Kidney epithelial cell (primary cell): Measurements from ENCODE around the gene OTUB1. TPM values are rescaled to one million over a fixed set of nuclear protein-coding genes. Genes with fewer than 3 reads are reported as not detected.
"Not testable (repeated sequence)": the region's sequence is repeated elsewhere in the genome, so short reads cannot be mapped to it uniquely, and the experiment has no call there.

ENCODE experiments used
- DNase-seq: peaks from one replicate; pipeline ENCODE4 v3.0.0-alpha.2; 2010; ENCODE audit warnings: low read depth
- H3K27me3 ChIP-seq: 2 replicates; pipeline ENCODE4 v1.6.0; 2011; ENCODE audit warnings: low read length; ENCODE audit not compliant: control insufficient read depth, insufficient read depth
- H3K36me3 ChIP-seq: 2 replicates; pipeline ENCODE4 v1.5.1; 2011; ENCODE audit warnings: low read length; ENCODE audit not compliant: control insufficient read depth, insufficient read depth
- H3K4me3 ChIP-seq: 2 replicates; pipeline ENCODE4 v1.5.1; 2011; ENCODE audit warnings: low read depth, mild to moderate bottlenecking, control low read depth, low read length
- total RNA-seq: library from RNA; depleted of rRNA; stranded (reverse); fragments of >200 nt; gene quantifications from 2 replicates; pipeline ENCODE4 v1.2.3, GENCODE V29; 2015
- TF ChIP-seq, protein P1 (sequence below): IDR thresholded peaks from 2 replicates; pipeline ENCODE4 v1.5.1; 2011; ENCODE audit warnings: mild to moderate bottlenecking, moderate library complexity, low read length, control low read depth, inconsistent platforms; ENCODE audit not compliant: insufficient read depth, poor library complexity, severe bottlenecking

Gene OTUB1
- total RNA-seq, 1 donor from 2014 or later, result 100.0 TPM

DNA sequence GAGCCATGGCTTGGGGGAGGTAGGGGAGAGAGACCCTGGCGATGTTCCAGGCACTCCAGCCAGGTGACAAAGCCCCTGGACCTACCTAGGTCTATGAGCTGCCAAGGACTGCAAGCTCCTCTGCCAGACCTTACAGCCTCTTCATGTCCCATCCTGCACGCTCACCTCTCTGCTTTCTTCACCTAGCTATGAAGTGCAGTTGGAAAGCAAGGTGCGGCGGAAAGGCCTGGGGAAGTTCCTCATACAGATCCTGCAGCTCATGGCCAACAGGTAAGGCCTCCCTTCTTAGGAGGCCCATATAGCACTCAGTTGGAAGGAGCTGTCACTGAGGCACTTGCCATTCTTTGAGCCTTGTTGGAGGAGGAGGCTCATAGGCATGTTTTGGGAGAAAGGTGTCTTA is 33.7 kb upstream of the OTUB1 start:
- TF ChIP-seq, protein P1, sequence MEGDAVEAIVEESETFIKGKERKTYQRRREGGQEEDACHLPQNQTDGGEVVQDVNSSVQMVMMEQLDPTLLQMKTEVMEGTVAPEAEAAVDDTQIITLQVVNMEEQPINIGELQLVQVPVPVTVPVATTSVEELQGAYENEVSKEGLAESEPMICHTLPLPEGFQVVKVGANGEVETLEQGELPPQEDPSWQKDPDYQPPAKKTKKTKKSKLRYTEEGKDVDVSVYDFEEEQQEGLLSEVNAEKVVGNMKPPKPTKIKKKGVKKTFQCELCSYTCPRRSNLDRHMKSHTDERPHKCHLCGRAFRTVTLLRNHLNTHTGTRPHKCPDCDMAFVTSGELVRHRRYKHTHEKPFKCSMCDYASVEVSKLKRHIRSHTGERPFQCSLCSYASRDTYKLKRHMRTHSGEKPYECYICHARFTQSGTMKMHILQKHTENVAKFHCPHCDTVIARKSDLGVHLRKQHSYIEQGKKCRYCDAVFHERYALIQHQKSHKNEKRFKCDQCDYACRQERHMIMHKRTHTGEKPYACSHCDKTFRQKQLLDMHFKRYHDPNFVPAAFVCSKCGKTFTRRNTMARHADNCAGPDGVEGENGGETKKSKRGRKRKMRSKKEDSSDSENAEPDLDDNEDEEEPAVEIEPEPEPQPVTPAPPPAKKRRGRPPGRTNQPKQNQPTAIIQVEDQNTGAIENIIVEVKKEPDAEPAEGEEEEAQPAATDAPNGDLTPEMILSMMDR, result no peak
- no peak for DNase-seq
- Histone ChIP-seq H3K27me3 (no peaks in the 10 kb centered on the region), H3K4me3 (no peak overlapping the region), H3K36me3 (no peaks in the 10 kb centered on the region)

GRCh38 chr11:63958008-63958407 is 28.2 kb upstream of the OTUB1 start:
- Histone ChIP-seq H3K27me3 (no peaks in the 10 kb centered on the region), H3K4me3 (no peak overlapping the region), H3K36me3 (no peaks in the 10 kb centered on the region)
- DNase-seq, result no peak
- TF ChIP-seq, protein P1, result no peak

GRCh38 chr11:63961608-63962412 is 24.4 kb upstream of the OTUB1 start:
- Histone ChIP-seq H3K4me3 (no peak overlapping the region), H3K36me3 (no peaks in the 10 kb centered on the region), H3K27me3 (no peaks in the 10 kb centered on the region)
- DNase-seq, result no peak
- TF ChIP-seq, protein P1, result no peak

GRCh38 chr11:63963895-63964294 is 22.3 kb upstream of the OTUB1 start:
- not testable (repeated sequence) for H3K36me3 ChIP-seq, H3K4me3 ChIP-seq, DNase-seq, H3K27me3 ChIP-seq

GRCh38 chr11:63966444-63966843 is 19.8 kb upstream of the OTUB1 start:
- TF ChIP-seq, protein P1, result no peak
- H3K27me3 ChIP-seq, result no peaks in the 10 kb centered on the region
- DNase-seq, result no peak
- no peak overlapping the region for H3K4me3 ChIP-seq
- no peaks in the 10 kb centered on the region for H3K36me3 ChIP-seq

DNA sequence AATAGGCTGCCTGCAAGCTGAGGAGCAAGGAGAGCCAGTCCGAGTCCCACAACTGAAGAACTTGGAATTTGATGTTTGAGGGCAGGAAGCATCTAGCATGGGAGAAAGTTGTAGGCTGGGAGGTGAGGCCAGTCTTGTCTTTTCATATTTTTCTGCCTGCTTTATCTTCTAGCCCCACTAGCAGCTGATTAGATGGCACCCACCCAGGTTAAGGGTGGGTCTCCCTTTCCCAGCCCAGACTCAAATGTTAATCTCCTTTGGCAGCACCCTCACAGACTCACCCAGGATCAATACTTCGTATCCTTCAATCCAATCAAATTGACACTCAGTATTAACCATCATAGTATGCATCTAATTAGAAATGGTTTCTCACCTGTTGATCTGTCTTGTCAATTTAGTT is 16.8 kb upstream of the OTUB1 start:
- TF ChIP-seq, protein P1, result no peak
- Histone ChIP-seq H3K36me3 (no peaks in the 10 kb centered on the region), H3K27me3 (no peaks in the 10 kb centered on the region), H3K4me3 (no peak overlapping the region)
- DNase-seq, result no peak
